CD4-positive, alpha-beta T cell treated with Interleukin-17A for 4 hours (primary cell): Measurements from ENCODE around the gene AGO1.
"Not testable (repeated sequence)": the region's sequence is repeated elsewhere in the genome, so short reads cannot be mapped to it uniquely, and the experiment has no call there.

Experiments used
- DNase-seq: peaks from one replicate; pipeline ENCODE4 v3.0.0-alpha.2; 2020; ENCODE audit warnings: mixed read lengths

The AGO1 gene

DNA sequence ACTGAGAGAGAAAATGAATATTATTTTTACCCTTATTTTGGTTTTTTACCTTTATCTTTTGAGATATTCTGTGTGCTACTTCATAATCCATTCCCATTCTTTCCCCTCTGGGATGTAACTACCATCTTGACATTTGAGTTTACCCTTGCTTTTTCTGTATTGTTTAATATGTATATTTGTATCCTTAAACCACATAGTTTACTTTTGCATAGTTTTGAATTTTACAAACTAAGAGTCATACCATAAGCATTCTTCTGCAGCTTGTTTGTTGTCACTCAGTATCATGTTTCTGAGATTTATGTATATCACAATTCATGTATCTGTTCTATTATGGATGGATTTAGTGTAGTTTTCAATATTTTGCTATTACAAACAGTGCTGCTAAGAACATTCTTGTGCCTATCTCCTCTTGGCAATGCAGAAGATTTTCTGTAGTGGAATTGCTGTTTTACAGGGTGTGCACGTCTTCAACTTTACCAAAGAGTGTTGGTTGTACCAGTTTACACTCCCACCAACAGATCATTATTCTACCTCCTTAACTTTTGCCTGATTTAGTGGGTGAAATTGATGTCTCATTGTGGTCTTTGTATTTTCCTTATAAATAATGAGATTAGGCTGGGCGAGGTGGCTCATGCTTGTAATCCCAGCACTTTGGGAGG, 12.2 kb upstream of the AGO1 start:
- no peak for DNase-seq

DNA sequence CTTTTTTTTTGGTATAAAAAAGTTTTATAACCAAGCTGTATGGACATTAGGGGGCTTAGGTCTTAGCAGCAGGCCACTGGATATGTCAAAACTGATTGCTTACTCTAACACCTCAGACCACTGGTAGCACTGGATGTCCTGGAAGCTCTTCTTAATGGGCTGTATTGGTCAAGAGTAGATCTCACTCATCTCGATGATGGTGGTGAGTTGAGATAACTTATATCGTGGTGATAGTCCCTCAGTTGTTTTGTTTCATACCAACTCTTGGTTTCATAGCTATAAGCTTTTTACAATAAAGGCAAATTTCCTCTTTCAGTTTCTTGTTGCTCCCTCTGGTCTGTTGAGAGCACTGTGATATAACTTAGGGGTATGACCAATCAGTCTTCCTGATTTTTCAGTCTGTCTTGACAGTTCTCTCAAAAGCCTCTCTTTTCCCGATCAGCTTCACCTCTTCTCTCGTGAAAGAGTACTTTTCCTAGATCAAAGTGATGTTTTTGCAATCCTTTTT, 9.7 kb upstream of the AGO1 start:
- no peak for DNase-seq

DNA sequence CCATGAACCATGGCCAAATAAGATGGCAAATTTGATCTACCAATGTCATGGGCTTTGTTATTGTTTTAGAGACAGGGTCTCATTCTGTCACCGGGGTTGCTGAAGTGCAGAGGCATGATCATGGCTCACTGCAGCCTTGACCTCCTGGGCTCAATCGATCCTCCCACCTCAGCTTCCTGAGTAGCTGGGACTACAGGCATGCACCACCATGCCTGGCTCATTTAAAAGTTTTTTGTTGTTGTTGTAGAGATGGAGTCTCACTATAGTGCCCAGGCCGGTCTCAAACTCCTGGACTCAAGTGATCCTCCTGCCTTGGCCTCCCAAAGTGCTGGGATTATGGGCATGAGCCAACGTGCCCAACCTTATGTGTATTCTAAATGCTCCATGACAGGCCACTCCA, 8.9 kb upstream of the AGO1 start:
- DNase-seq = not testable (repeated sequence)

DNA sequence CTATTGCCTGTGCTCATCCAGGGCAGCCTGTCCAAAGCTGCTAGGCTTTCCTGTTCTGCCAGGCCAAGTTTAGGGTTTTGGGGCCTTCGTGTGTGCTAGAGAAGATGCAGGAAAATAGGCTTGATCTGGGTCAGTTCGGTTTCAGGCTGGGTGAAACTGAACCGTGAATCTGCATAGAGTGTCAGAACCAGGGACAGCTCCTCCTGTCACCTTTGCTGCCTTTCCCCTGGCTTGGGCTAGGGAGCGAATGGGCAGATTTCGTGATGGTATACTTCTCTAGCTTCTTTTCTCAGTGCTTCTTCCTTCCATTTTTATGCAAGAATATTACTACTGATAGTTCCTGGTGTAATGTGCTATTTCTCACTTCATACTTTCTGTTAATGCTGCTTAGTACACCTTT, 6.0 kb upstream of the AGO1 start:
- no peak for DNase-seq

DNA sequence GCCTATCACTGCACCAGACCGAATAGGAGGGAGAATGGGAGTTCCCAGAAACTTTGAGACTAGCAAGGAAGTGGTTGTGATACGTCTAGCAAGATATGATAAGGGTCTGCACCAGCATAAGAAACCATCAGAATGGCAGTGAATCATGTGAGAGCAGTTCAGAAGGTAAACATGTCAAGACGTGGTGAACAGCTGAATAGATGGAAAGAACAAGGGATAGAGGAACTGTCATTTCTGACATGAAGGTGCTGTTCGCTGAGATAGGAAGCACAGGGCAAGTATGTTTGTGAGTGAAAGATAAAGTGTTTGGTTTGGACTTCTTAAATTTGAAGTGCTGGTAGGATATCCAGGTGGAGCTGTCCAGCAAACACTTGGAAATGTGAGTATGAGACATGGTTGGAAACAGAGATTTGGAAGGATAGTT, 1.1 kb upstream of the AGO1 start:
- no peak for DNase-seq

DNA sequence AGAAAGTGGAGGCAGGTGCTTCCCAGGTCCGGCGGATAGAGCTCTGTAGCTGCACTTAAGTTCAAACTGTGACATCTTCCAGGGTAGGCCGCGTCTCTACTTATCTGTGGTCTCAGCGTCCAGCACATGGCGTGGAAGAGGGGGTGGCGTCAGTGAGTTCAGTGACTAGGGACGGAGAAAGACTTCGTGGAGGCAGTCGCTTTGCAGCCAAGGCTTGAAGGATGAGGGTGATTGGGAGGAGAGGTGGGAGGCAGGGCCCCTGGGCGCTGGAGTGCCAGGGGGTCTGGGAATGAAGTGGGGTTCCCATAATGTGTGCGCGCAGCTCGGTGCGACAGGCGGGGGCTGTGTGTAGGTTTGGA, 444 bp upstream of the AGO1 start:
- DNase-seq = peak; percentile 4

DNA sequence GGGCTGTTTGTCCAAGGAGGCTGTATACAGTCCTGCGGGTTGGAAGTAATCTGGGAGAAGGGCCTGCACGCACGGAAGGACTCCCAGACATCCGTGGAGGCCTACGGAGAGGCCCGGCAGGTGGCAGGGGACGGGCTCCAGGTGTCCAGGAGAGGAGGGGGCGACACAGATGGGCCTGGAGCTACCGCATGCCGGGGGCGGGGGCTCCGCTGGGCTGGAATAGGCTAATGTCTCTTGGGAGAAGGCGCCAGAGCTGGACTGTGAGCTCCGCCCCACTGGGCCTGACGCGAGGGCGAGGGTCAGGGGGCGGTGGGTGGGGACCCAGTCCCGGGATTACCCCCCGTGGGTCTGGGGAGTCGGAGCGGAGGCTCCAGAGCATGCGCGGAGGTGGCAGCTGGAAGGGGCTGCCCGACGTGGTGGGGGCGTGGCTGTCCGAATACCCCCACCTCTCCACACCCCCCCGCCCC, 659 bp downstream of the AGO1 start:
- DNase-seq = peak; percentile 62

DNA sequence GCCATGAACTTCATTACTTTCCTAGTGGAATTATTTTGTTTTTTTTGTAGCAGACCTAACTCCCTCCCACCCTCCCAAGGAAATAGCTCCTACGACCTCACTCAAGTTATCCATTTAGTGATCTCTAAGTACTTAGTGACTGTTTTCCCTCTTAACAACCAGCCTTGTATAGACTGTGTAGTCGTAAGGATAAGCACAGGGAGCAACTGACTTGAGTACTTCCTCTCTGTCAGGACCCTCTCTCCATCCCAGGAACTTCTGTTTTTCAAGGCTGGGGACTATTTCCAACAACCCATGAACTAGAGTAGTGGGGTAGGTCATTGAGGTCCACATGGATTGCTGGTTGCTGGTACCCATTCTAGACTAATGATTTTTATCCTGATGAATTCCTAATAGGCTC, 1.9 kb downstream of the AGO1 start:
- no peak for DNase-seq

DNA sequence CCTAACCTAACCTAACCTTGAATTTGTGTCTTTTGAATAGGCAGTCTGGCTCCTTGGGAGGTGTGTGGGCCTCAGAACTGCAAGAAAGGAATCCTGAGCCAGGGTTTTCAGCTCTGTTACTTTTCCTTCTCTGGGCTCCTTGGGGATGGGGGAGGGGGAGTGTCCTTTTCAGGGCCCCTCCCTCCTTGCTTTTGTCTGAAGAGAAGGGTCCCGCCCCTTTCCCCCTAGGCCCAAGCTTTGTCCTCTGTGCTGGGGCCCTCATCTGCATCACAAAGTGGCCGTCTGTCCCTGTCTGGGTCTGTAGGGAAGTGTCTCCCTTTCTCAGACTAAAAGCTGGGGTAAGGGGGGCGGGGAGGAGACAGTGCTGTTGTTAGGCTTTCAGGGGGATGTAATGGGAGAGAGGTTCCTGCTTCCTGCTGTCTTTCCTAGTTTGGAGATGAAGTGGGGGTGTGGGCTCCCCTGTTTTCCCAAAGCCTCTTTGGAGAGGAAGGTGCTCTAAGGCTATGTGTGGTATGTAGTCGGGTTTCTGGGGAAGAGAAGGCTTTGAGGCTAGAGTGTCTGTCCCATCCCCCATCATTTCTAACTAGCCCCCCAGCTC, 3.1 kb downstream of the AGO1 start:
- DNase-seq = no peak

DNA sequence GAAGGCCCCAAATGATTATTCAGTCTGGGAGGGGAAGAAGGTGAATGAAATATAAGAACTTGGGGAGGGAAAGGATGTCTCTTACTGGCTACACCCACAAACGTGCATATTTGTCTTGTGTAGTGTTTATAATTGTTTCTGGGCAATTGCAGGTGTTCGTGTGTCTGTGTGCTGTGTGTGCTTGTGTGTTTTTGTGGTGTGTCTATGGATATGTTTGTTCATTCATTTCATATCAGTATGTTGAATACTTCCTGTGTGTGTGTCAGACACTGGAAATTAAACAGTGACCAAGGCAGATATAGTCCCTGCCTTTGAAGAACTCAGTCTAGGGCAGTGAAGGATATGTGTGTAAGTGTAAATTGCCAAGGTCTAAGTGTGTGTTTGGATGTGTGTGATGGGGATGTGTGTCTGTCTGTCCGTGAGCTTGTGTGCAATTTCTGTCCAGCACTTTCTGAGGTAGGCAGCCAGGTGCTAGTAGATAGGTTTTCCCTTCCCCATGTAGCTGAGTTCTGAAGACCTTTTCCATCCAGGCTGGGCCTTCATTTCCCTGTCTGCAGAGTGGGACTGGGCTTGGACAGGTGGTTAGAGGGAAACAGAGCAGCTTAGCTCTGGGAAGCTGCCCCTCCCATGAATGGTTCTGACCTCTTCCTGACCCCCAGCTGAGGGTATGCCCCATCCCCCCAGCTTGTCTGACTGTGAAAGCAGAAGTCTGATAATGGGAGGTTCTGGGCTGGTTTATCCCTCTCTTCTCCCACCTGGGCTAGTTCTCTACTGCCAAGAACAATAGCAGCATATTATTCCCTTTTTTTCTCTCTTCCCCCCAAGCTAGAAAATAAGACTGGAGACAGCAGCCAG, 3.8 kb downstream of the AGO1 start:
- DNase-seq = no peak

DNA sequence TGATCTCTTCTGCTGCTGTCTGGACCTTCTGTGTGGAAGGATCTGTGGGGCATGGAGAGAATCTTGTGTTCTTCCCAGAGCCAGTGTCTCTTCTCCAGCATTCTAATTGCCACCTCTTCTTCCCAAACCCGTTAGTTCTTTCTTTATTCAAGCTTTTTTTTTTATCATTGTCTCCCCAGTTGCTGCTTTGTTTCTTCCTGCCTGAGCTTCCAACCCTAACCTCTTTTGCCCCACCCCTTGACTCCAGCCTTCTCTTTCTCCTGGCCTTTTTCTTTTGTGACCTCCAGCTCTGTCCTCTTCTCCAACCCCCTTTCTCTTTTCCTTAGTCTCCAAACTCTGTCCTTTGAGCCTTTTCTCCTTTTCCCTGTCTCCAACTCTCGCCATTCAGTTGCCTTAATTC, 4.5 kb downstream of the AGO1 start:
- DNase-seq = no peak

DNA sequence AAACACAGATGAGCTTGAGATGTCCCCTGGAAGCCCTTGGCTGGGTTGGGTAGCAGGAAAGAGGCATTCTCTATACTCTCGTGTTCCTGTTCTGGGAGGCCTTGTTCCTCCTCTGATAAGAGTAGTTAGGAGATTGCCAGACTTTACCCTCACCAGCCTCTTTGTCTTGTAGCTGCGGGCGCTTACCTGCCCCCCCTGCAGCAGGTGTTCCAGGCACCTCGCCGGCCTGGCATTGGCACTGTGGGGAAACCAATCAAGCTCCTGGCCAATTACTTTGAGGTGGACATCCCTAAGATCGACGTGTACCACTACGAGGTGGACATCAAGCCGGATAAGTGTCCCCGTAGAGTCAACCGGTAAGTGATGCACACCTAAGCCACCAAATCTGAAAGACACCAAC, 5.2 kb downstream of the AGO1 start:
- no peak for DNase-seq

DNA sequence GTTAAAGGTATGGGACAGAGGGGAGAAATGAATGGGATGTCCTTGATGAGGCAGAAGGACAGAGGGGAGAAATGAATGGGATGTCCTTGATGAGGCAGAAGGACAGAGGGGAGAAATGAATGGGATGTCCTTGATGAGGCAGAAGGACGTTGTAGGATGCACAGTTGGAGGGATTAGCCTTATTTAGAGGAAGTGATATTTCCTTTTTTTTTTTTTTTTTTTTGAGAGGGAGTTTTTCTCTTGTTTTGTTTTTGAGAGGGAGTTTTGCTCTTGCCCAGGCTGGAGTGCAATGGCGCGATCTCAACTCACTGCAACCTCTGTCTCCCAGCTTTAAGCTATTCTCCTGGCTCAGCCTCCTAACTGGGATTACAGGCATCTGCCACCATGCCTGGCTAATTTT, 6.0 kb downstream of the AGO1 start:
- DNase-seq = not testable (repeated sequence)

DNA sequence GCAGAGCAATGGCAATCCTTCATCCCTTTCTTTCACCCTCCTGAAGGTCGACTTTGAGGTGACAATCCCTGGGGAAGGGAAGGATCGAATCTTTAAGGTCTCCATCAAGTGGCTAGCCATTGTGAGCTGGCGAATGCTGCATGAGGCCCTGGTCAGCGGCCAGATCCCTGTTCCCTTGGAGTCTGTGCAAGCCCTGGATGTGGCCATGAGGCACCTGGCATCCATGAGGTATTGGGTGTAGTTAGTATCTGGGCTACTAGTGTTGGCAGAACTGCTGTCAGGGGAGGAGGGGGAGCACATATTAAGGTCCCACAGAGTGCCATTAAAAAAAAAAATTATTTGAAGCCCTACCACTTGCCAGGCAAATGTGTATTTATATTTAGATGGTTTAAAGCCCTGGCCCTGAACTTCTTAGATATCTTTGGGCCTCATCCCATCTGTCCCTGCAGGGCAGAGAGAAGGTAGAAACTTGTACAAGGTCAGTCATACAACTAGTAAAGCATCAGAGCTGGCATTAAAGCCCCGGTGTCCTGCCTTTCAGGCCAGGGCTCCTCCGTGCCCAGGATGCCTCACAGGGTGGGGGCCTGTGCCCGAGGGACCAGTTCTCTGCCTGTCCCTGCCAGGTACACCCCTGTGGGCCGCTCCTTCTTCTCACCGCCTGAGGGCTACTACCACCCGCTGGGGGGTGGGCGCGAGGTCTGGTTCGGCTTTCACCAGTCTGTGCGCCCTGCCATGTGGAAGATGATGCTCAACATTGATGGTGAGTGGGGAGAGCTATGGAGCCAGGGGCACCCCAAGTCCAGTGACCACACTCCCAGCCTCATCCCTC, 10.3 kb downstream of the AGO1 start:
- DNase-seq = no peak

DNA sequence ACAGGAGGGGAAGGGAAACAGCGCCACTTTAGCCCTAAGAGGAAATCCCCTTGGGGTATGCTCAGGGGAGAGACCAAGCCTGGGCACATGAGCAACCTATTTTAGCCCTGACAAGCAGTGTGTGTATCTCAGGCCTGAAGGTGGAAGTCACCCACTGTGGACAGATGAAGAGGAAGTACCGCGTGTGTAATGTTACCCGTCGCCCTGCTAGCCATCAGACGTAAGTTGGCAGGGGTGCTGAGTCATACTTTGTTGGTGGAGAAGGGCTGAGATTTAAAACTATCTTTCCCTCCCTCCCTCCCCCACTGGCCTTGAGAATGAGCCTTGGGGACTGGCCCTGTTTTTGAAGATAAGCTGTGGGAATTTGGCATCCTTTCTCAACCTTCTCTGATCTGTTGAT, 11.2 kb downstream of the AGO1 start:
- no peak for DNase-seq

DNA sequence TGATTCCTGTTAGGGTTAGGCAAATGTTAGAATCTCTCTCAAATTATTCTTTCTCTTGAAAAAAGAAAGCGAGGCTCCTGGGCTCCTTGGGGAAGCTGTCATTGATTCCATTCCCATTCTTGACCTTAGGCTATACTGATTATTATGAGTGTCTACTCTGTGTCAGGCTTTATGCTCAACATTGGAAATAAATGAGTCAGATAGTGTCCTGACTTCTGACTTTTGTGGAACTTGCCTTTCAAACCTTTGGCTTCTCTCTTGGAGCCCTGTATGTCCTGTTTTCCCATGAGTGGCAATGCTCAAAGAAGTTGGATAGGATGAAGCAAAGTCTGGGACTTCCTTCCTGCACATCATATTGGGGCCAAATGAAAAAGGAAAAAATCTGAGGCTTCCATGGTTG, 11.6 kb downstream of the AGO1 start:
- DNase-seq = no peak

DNA sequence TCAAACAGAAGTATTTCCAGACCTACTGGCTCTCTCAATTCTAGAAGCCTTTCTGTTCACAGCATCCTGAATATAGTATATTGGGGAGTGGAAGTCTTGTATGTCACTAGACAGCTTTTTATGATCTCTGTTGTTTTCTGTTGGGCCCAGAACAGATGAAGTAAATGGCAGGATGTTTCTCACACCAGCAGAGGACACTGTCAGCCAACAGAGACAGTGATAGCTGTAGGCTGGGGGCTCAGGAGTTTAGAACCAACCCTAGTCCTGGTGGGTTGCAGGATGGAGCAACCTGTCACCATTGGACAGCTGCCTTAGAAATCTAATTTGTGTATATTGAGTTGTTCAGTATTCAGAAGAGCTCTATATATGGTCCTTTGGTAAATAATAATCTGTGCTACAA, 16.9 kb downstream of the AGO1 start:
- no peak for DNase-seq

DNA sequence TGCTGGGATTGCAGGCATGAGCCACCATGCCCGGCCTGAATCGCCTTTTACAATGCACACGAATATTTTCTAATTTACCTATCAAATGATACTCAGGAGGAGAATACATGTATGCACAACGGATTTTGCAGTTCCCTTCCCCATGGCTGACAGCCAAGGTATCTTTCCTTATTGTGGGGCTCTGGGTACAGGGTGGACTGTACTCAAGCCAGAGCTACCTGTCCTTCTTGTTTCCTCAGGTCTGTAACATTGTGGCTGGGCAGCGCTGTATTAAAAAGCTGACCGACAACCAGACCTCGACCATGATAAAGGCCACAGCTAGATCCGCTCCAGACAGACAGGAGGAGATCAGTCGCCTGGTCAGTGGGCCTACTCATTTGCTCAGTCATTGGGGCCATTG, 18.2 kb downstream of the AGO1 start:
- DNase-seq = no peak

DNA sequence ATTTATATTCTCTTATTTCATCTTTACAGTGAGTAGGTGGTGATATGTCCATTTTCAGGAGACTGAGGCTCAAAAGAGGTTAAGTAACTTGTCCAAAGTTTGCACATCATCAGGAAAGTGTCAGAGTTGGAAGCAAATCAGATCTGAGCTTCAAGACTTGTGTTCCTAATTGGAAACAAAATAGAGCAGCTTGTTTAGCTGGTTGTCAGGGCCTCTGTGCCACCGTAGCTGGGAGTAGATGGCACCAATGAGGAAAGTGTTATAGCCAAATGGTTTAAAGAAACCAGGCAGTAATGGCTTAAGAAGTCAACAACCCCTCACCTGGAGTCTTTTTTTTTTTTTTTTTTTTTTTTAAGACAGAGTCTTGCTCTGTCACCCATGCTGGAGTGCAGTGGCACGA, 19.7 kb downstream of the AGO1 start:
- no peak for DNase-seq

DNA sequence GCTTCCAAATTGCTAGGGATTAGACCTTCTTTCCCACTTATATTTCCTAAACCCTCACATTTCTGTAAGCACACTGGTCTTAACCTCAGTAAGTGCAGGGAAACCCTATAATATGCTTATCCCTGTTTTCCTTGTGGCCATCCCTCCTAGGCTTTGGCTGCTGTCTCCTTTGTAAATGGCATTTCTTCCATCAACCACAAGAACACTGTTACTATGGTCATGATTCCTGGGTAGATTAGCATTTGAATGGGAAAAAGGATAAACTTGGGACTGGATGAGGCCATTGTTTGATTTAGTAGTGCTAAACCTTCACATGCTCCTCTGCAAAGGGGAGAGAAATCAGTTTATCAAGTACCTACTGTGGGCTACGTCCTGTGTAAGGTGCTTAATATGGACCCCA, 31.7 kb downstream of the AGO1 start:
- DNase-seq = no peak

DNA sequence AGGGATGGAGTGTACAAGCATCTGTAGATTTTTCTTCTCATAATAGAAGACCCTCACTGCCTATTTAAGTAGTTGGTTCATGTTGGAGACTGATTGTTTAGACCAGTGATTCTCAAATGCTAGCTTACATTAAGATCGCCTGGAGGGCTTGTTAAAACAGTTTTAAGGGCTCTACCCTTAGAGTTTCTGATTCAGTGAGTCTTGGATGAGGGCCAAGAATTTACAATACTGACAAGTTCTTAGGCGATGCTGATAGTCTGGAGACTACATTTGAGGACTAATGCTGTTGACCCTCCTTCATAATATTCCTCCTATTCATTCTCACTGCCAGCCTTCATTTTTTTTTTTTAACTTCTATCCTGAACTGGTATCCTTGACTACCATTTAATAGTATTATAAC, 32.7 kb downstream of the AGO1 start:
- no peak for DNase-seq

DNA sequence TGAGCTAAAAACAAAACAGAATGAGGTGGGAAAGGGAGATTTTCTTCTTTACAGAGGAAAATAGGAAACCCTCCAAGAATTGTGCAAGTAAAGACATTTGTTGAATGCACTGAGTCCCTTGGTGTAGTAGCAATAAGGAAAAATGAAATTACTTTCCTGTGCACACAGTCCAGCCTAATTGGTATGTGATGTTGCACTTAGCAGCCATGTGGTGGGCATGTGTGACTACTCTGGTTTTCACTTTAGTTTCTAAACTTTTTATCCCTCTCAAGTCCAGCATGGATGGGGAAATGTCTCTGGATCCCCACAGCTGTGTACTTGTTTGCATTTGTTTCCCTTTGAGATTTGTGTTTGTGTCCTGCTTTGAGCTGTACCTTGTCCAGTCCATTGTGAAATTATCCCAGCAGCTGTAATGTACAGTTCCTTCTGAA, 40.8 kb downstream of the AGO1 start:
- no peak for DNase-seq

DNA sequence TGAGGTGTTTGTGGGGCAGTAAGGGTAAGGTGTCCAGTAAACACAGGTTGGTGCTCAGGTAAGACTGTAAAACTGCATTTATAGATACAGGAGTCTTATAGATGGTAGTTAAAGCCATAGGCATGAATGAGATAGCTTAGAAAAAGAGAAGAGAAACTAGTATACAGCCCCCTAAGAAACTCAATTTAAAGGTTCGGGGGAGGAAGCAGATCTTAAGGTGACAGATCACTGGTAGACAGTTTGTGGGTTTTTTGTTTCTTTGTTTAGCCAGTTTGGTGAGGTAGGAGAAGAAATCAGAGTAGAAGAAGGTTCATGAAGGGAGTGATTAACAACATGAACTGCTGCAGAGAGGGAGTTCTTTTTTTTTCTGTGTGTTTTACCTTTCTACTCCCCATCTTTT, 41.8 kb downstream of the AGO1 start:
- DNase-seq = no peak
